Measurements from ENCODE around the gene ZNF3.
"Not testable (repeated sequence)": the region's sequence is repeated elsewhere in the genome, so short reads cannot be mapped to it uniquely, and the experiment has no call there.

ZNF3 gene

DNA sequence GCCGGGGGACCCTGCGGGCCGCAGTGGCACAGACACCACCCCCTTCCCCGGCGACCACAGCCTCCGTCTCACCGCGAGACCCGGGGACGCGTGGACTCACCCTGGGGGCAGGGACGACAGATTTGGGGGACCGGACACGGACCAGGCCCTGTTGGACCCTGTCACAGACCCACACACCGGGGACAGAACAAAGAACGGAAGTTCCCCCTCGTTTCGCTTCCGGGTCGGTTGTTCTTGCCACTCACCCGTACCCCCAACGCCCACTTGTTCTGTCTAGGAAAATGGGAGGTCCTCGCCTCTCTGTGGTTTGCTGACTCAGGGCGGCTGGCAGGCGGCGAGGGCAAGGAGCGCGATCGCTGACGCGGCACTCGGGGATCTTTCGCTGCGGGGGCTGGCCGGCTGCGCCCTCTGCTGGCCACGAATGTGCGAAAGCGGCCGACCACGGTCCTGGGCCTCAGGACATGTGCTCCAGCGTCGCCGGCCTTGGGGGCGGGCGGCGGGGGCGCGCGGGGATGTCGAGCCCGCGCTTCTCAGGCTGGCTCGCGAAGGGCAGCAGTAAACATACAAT lies at the start of gene ZNF3:
Gene ZNF3, minus strand, starts transcription at position 189 of the 568 bp plus-strand sequence. CDS start 4,366 bp downstream, outside the sequence.
- Histone ChIP-seq H3K9me3 (ENCODE audit: control insufficient read depth, low read length) (no peaks in the 10 kb centered on the region), H3K9ac (ENCODE audit: low read length) (peak within 1 kb of the TSS; percentile 71), H3K27me3 (ENCODE audit: control insufficient read depth, insufficient read depth, low read length) (no peaks in the 10 kb centered on the region), H3K4me1 (ENCODE audit: control insufficient read depth, insufficient read depth, low read length) (peaks cover 31% of the 10 kb centered on the region), H3K36me3 (ENCODE audit: control insufficient read depth, insufficient read depth, low read length) (no peaks in the 10 kb centered on the region), H3K4me3 (ENCODE audit: low read length) (no peak within 1 kb of the TSS)

DNA sequence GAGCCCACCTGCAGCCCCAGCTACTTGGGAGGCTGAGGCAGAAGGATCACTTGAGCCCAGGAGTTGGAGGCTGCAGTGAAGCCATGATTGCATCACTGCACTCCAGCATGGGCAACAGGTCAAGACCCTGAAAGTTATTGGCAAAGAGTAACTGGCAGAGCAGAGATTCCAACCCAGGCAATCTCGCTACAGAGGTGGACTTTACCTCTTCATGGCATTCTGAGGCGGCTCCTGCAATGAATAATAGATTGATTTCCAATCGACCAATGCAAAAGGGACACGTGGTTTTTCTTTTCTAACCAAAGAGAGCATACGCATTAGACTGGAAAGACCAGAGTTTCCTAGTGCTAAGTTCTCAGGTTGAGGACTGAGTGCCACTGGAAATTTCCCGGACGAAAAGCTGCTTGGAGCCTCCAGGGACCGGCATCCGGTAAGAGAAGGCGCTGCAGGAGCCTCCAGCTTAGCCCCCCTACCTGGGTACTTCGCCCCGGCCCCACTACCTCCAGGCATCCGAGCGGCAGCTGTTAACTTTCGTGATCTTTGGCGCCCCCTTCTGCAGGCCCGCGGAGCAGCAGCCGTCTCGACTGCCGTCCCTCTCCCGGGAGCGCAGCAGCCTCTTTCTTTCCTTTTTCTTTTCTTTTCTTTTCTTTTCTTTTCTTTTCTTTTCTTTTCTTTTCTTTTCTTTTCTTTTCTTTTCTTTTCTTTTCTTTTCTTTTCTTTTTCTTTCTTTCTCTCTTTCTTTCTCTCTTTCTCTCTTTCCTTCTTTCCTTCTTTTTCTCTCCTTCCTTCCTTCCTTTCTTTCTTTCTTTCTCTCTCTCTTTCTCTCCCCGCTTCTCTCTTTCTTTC lies 49.3 kb upstream of the ZNF3 start:
- no peak overlapping the region for H3K4me3 ChIP-seq (ENCODE audit: low read length)
- H3K36me3 ChIP-seq (ENCODE audit: control insufficient read depth, insufficient read depth, low read length) = no peaks in the 10 kb centered on the region
- peak overlapping the region; percentile 47 for H3K9ac ChIP-seq (ENCODE audit: low read length)
- no peaks in the 10 kb centered on the region for H3K9me3 ChIP-seq (ENCODE audit: control insufficient read depth, low read length)
- no peaks in the 10 kb centered on the region for H3K27me3 ChIP-seq (ENCODE audit: control insufficient read depth, insufficient read depth, low read length)
- peaks cover 21% of the 10 kb centered on the region for H3K4me1 ChIP-seq (ENCODE audit: control insufficient read depth, insufficient read depth, low read length)

DNA sequence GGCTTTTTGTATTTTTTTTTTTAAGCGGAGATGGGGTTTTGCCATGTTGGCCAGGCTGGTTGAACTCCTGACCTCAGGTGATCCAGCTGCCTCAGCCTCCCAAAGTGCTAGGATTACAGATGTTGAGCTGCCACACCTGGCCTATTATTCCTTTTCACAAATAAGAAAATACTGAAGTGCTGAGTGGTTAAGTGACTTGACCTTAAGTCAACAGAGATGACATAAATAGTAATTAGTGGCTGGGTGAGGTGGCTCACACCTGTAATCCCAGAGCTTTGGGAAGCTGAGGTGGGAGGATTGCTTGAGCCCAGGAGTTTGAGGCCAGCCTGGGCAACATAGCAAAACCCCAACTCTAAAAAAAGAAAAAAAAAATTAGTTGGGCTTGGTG lies 48.7 kb upstream of the ZNF3 start:
- not testable (repeated sequence) for H3K4me3 ChIP-seq (ENCODE audit: low read length); H3K9ac ChIP-seq (ENCODE audit: low read length); H3K27me3 ChIP-seq (ENCODE audit: control insufficient read depth, insufficient read depth, low read length); H3K36me3 ChIP-seq (ENCODE audit: control insufficient read depth, insufficient read depth, low read length); H3K9me3 ChIP-seq (ENCODE audit: control insufficient read depth, low read length)
- H3K4me1 ChIP-seq (ENCODE audit: control insufficient read depth, insufficient read depth, low read length) = peaks cover 27% of the 10 kb centered on the region

DNA sequence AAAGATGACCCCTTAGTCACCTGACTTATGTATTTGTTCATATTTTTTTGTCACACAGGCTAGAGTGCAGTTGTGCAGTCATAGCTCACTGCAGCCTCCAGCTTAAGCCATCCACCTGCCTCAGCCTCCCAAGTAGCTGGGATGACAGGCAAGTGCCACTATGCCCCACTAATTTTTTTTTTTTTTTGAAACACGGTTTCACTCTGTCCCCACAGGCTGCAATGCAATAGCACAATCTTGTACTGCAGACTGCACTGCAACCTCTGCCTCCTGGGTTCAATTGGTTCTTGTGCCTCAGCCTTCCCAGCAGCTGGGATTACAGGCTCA lies 47.1 kb upstream of the ZNF3 start:
- Histone ChIP-seq H3K4me3 (ENCODE audit: low read length) (no peak overlapping the region), H3K4me1 (ENCODE audit: control insufficient read depth, insufficient read depth, low read length) (peaks cover 38% of the 10 kb centered on the region), H3K27me3 (ENCODE audit: control insufficient read depth, insufficient read depth, low read length) (no peaks in the 10 kb centered on the region), H3K9me3 (ENCODE audit: control insufficient read depth, low read length) (no peaks in the 10 kb centered on the region), H3K9ac (ENCODE audit: low read length) (no peak overlapping the region), H3K36me3 (ENCODE audit: control insufficient read depth, insufficient read depth, low read length) (no peaks in the 10 kb centered on the region)

DNA sequence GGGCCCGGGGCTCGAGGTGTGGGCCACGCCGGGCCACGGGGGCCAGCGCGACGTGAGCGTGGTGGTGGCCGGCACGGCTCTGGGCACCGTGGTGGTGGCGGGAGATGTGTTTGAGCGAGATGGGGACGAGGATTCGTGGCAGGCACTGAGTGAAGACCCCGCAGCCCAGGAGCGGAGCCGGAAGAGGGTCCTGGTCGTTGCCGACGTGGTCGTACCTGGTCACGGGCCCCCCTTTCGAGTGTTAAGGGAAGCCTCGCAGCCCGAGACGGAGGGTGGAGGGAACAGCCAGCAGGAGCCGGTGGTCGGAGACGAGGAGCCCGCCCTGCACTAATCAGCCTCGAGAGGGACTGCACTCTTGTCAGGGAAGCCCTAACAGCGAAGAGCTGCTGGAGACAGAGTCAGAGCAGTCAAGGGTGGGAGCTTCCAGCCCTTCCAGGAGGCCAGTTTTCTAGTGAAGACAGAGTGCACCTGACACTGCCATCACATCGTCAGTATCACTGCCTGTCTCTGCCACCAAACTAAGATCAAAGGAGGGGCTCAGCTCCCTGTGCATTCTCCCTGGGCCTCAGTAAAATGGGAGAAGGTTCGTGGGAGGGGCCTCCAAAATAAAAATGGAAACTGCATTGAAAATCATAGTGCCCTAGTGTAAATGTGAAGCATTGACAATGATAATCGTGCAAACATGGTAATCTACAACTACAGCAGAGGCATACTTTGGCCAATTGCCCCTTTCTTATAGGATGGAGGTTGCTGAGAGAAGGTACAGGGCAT lies 46.5 kb upstream of the ZNF3 start:
- Histone ChIP-seq H3K9me3 (ENCODE audit: control insufficient read depth, low read length) (no peaks in the 10 kb centered on the region), H3K9ac (ENCODE audit: low read length) (peak overlapping the region; percentile 96), H3K36me3 (ENCODE audit: control insufficient read depth, insufficient read depth, low read length) (no peaks in the 10 kb centered on the region), H3K4me3 (ENCODE audit: low read length) (peak overlapping the region; percentile 91), H3K27me3 (ENCODE audit: control insufficient read depth, insufficient read depth, low read length) (no peaks in the 10 kb centered on the region), H3K4me1 (ENCODE audit: control insufficient read depth, insufficient read depth, low read length) (peaks cover 38% of the 10 kb centered on the region)

DNA sequence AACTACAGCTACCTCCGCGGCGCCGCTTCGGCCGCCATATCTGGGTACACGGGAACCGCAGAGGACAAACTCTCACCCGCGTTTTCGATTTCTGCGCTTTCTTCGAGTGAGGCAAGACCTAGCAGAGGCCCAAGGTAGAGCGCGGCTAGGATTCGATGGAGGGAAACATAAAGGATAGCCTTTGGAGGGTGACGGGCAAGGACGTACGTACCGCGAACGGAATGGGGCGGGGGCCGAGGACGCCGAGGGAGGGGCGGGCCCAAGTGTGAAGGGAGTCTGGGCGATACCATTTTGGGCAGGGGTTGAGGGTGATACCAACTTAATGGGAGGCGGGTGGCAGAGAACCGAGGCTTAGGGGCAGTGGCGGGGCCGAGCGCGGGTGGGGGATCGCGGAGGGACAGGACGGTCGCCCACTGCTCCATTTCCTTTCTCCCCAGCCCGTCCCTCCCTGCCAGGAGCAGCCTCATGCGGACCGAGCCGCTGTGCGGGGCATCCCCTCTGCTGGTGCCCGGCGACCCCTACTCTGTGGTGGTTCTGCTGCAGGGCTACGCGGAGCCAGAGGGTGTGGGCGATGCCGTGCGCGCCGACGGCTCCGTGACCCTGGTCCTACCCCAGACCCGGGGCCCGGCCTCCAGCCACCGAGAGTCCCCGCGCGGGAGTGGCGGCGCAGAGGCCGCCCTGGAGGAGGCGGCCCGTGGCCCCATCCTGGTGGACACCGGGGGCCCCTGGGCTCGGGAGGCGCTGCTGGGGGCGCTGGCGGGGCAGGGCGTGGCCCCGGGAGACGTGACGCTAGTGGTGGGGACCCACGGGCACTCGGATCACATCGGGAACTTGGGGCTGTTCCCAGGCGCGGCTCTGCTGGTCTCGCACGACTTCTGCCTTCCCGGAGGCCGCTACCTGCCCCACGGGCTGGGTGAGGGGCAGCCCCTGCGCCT lies 45.7 kb upstream of the ZNF3 start, which contains the start of gene MBLAC1:
Gene MBLAC1, plus strand, starts transcription at position 37 of the 935 bp plus-strand sequence. Its CDS starts 429 bp downstream, at position 466.
- H3K9me3 ChIP-seq (ENCODE audit: control insufficient read depth, low read length) = no peaks in the 10 kb centered on the region
- H3K4me3 ChIP-seq (ENCODE audit: low read length) = peak within 1 kb of the TSS; percentile 91
- H3K9ac ChIP-seq (ENCODE audit: low read length) = peak within 1 kb of the TSS; percentile 96
- no peaks in the 10 kb centered on the region for H3K27me3 ChIP-seq (ENCODE audit: control insufficient read depth, insufficient read depth, low read length)
- H3K36me3 ChIP-seq (ENCODE audit: control insufficient read depth, insufficient read depth, low read length) = no peaks in the 10 kb centered on the region
- peaks cover 41% of the 10 kb centered on the region for H3K4me1 ChIP-seq (ENCODE audit: control insufficient read depth, insufficient read depth, low read length)

DNA sequence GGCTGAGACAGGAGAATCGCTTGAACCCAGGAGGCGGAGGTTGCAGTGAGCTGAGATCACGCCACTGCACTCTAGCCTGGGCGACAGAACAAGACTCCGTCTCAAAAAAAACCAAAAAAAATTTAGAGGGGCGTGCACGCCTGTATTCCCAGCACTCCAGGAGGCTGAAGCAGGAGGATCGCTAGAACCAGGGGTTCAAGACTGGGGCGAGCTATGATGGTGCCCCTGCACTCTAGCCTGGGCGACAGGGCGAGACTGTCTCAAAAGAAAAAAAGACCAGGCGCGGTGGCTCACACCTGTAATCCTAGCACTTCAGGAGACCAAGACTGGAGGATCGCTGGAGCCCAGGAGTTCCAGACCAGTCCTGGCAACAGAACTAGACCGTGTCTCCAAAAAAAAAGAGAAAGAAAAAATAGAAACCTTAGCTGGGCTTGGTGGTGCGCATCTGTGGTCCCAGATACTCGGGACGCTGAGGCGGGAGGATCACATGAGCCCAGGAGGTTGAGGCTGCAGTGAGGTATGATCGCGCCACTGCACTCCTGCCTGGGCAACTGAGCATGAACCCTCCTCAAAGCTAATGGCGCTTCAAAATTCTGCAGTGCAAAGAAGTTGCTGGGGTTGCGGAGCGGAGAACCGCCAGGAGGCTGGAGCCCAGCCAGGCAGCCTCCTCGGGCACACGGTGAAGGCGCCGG lies 44.9 kb upstream of the ZNF3 start:
- Histone ChIP-seq H3K4me1 (ENCODE audit: control insufficient read depth, insufficient read depth, low read length) (peaks cover 44% of the 10 kb centered on the region), H3K9me3 (ENCODE audit: control insufficient read depth, low read length) (no peaks in the 10 kb centered on the region), H3K27me3 (ENCODE audit: control insufficient read depth, insufficient read depth, low read length) (no peaks in the 10 kb centered on the region), H3K4me3 (ENCODE audit: low read length) (peak overlapping the region; percentile 91), H3K9ac (ENCODE audit: low read length) (peak overlapping the region; percentile 96), H3K36me3 (ENCODE audit: control insufficient read depth, insufficient read depth, low read length) (no peaks in the 10 kb centered on the region)

DNA sequence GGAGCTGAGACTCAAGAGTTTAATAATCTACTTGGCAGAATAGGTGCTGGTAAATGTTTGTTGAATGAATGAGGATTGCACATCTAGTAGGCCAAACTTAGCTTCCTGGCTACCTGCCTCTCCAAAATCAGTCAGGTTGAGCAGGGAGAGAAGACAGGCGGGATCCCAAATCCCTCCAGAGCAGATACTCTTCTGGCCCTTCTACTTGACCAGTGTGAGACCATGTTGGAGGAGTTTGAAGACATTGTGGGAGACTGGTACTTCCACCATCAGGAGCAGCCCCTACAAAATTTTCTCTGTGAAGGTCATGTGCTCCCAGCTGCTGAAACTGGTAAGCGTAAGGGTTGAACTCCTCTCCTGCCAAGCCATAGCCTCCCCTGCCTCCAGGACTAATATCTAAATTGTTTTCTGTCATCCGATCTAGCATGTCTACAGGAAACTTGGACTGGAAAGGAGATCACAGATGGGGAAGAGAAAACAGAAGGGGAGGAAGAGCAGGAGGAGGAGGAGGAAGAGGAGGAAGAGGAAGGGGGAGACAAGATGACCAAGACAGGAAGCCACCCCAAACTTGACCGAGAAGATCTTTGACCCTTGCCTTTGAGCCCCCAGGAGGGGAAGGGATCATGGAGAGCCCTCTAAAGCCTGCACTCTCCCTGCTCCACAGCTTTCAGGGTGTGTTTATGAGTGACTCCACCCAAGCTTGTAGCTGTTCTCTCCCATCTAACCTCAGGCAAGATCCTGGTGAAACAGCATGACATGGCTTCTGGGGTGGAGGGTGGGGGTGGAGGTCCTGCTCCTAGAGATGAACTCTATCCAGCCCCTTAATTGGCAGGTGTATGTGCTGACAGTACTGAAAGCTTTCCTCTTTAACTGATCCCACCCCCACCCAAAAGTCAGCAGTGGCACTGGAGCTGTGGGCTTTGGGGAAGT lies 43.0 kb upstream of the ZNF3 start:
- no peak overlapping the region for H3K9ac ChIP-seq (ENCODE audit: low read length)
- no peaks in the 10 kb centered on the region for H3K27me3 ChIP-seq (ENCODE audit: control insufficient read depth, insufficient read depth, low read length)
- H3K36me3 ChIP-seq (ENCODE audit: control insufficient read depth, insufficient read depth, low read length) = no peaks in the 10 kb centered on the region
- H3K4me1 ChIP-seq (ENCODE audit: control insufficient read depth, insufficient read depth, low read length) = peaks cover 44% of the 10 kb centered on the region
- no peaks in the 10 kb centered on the region for H3K9me3 ChIP-seq (ENCODE audit: control insufficient read depth, low read length)
- no peak overlapping the region for H3K4me3 ChIP-seq (ENCODE audit: low read length)

DNA sequence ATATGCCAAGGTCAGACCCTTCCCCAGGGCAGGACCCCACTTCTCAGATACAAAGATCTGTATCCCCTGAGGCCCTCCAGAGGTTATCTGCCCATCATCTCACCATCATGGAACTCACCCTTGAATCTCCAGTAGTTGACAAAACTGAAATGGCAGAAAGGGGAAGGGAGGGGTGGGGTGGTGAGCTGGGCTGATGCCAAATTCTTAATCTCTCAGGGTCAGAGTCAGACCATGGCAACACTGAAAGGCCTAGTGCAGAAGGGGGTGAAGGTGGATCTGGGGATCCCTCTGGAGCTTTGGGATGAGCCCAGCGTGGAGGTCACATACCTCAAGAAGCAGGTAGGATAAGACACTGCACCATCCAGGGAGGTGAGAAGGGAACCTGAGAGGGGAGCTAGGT lies 41.0 kb upstream of the ZNF3 start:
- H3K4me1 ChIP-seq (ENCODE audit: control insufficient read depth, insufficient read depth, low read length) = peaks cover 41% of the 10 kb centered on the region
- no peaks in the 10 kb centered on the region for H3K9me3 ChIP-seq (ENCODE audit: control insufficient read depth, low read length)
- no peak overlapping the region for H3K4me3 ChIP-seq (ENCODE audit: low read length)
- H3K9ac ChIP-seq (ENCODE audit: low read length) = no peak overlapping the region
- no peaks in the 10 kb centered on the region for H3K27me3 ChIP-seq (ENCODE audit: control insufficient read depth, insufficient read depth, low read length)
- no peaks in the 10 kb centered on the region for H3K36me3 ChIP-seq (ENCODE audit: control insufficient read depth, insufficient read depth, low read length)

DNA sequence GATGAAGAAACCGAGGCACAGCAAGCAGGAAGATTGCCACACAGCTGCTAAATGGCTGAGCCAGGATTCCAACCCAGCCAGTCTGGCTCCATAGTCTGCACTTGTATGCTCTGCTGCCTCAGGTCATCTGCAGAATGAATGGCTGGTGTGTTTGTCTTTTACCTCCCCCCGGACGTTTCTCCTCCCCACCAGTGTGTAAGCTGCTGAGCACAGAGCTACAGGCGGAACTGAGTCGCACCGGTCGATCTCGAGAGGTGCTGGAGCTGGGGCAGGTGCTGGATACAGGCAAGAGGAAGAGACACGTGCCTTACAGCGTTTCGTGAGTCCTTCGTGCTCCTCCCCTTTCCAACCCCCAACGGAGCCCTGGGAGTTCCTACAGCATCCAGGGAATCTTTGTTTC lies 40.5 kb upstream of the ZNF3 start:
- H3K4me1 ChIP-seq (ENCODE audit: control insufficient read depth, insufficient read depth, low read length) = peaks cover 41% of the 10 kb centered on the region

More for the DNA sequence above, 40.5 kb upstream of the ZNF3 start:
- H3K4me3 ChIP-seq (ENCODE audit: low read length) = no peak overlapping the region
- H3K36me3 ChIP-seq (ENCODE audit: control insufficient read depth, insufficient read depth, low read length) = no peaks in the 10 kb centered on the region
- H3K27me3 ChIP-seq (ENCODE audit: control insufficient read depth, insufficient read depth, low read length) = no peaks in the 10 kb centered on the region
- H3K9ac ChIP-seq (ENCODE audit: low read length) = no peak overlapping the region
- H3K9me3 ChIP-seq (ENCODE audit: control insufficient read depth, low read length) = no peaks in the 10 kb centered on the region

Measured in mucosa of stomach (tissue), 1 donor.